GM06990 (cell line): ENCODE results near the gene TAAR5.

Source experiments
- DNase-seq: peaks from one replicate; pipeline ENCODE4 v3.0.0-alpha.2; 2011; ENCODE audit not compliant: insufficient read length; ENCODE audit errors: extremely low read depth
- H3K27me3 ChIP-seq: replicated peaks from 2 replicates; pipeline ENCODE4 v1.6.0; 2011; ENCODE audit warnings: low read length; ENCODE audit not compliant: control insufficient read depth, insufficient read depth
- H3K36me3 ChIP-seq: 2 replicates; pipeline ENCODE4 v1.5.1; 2011; ENCODE audit warnings: low read length; ENCODE audit not compliant: control insufficient read depth, insufficient read depth
- H3K4me3 ChIP-seq: replicated peaks from 2 replicates; pipeline ENCODE4 v1.5.1; 2011; ENCODE audit warnings: low read depth, mild to moderate bottlenecking, control low read depth, low read length
- TF ChIP-seq, protein P1 (sequence below): IDR thresholded peaks from 2 replicates; pipeline ENCODE4 v1.5.1; 2011; ENCODE audit warnings: low read length, control low read depth, mild to moderate bottlenecking, inconsistent platforms; ENCODE audit not compliant: insufficient read depth, poor library complexity, severe bottlenecking

Gene TAAR5

DNA sequence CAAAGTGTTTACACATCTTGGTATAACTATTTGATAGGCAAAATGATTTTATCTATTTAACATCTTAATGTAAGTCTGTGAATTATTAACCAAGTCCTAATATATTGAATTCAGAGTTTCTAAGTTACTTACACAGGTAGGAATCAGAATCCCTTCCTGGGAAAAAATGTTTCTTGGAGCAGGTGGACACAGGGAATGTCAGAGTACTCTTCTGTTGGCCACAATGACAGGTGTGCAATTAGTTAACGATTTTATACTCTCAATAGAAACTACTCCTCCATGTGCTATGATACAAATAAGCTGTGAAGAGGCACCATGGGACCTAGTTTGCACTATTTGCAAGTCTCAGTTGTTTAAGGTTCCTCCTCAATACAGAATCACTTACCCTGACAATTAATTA is 821 bp upstream of the TAAR5 start:
- no peaks in the 10 kb centered on the region for H3K36me3 ChIP-seq
- DNase-seq = no peak
- no peaks in the 10 kb centered on the region for H3K27me3 ChIP-seq
- no peak overlapping the region for H3K4me3 ChIP-seq
- TF ChIP-seq, protein P1, sequence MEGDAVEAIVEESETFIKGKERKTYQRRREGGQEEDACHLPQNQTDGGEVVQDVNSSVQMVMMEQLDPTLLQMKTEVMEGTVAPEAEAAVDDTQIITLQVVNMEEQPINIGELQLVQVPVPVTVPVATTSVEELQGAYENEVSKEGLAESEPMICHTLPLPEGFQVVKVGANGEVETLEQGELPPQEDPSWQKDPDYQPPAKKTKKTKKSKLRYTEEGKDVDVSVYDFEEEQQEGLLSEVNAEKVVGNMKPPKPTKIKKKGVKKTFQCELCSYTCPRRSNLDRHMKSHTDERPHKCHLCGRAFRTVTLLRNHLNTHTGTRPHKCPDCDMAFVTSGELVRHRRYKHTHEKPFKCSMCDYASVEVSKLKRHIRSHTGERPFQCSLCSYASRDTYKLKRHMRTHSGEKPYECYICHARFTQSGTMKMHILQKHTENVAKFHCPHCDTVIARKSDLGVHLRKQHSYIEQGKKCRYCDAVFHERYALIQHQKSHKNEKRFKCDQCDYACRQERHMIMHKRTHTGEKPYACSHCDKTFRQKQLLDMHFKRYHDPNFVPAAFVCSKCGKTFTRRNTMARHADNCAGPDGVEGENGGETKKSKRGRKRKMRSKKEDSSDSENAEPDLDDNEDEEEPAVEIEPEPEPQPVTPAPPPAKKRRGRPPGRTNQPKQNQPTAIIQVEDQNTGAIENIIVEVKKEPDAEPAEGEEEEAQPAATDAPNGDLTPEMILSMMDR = no peak

DNA sequence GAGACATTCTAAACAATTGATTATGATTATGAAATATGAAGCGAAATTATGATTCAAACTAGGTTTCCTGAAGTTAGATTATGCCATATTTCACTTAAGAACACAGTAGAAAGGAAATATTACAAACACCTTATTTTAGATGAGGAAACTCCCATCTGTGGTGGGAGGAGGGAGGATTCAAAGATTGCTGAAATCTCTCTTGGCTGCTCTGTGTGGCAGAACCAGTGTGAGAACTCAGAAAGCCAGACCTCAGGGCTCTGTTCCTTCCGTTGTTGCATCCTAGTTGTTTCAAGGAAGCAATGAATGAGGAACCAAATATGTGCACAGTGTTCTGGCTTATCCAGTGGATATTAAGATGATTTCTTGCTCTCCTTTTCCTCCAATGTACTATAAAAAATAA is 2.1 kb downstream of the TAAR5 start:
- no peak for DNase-seq

DNA sequence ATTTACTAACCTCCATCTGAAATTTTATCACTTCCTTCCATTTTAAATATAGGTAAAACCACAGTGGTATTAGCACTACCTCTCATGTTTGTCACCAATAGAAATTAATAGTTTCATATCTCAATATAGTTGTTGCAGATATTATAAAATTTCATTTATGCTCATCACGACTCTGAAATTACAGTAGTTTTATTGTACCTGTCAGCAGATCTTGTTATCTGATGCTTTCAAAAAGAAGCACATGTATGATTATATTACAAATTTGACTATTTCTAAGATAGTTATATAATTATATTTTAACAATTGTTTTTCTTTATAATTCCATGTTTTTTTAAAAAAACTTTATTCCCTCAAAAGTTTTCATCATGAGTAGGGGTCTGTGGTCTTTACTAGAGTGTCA is 4.8 kb downstream of the TAAR5 start:
- H3K36me3 ChIP-seq = no peaks in the 10 kb centered on the region
- TF ChIP-seq, protein P1 = no peak
- DNase-seq = no peak
- H3K4me3 ChIP-seq = no peak overlapping the region
- no peaks in the 10 kb centered on the region for H3K27me3 ChIP-seq

More for the DNA sequence above, 2.1 kb downstream of the TAAR5 start:
- Histone ChIP-seq H3K27me3 (no peaks in the 10 kb centered on the region), H3K4me3 (no peak overlapping the region), H3K36me3 (no peaks in the 10 kb centered on the region)
- TF ChIP-seq, protein P1 = no peak

DNA sequence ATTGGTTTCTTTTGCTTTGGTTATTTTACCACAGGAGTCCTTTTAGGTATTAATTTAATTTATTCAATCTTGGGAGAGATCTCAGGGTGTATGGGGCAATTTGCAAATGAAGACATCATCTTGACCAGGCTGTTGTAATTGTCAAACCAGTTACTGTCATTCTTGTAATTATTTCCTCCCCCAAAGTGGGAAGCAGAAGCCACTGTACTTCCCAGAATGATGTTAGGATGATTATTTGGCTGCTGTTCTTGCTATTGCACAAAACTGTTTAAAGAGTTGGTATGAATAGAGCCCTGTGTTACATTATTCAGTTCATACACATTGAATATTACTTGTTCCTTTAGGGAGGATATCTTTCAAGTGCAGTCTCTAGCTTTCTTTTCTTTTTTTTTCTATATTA is 17.8 kb downstream of the TAAR5 start:
- H3K36me3 ChIP-seq = no peaks in the 10 kb centered on the region
- TF ChIP-seq, protein P1 = no peak
- H3K27me3 ChIP-seq = no peaks in the 10 kb centered on the region; the same call in 1 of the 2 replicates
- no peak overlapping the region for H3K4me3 ChIP-seq
- no peak for DNase-seq

DNA sequence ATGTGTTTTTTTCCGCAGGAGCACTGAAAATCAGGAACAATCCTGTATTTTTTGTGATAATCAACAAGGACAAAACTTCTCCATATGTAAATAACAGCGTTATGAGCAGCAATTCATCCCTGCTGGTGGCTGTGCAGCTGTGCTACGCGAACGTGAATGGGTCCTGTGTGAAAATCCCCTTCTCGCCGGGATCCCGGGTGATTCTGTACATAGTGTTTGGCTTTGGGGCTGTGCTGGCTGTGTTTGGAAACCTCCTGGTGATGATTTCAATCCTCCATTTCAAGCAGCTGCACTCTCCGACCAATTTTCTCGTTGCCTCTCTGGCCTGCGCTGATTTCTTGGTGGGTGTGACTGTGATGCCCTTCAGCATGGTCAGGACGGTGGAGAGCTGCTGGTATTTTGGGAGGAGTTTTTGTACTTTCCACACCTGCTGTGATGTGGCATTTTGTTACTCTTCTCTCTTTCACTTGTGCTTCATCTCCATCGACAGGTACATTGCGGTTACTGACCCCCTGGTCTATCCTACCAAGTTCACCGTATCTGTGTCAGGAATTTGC is 19.2 kb downstream of the TAAR5 start, which contains the start of gene TAAR6:
Gene TAAR6 (plus strand): TSS at position 102 of the 557 bp plus-strand sequence. CDS start 0 bp downstream, at position 102.
- DNase-seq = no peak
- Histone ChIP-seq H3K4me3 (no peak within 1 kb of the TSS), H3K36me3 (no peaks in the 10 kb centered on the region), H3K27me3 (no peaks in the 10 kb centered on the region; the same call in 1 of the 2 replicates)
- TF ChIP-seq, protein P1 = no peak

DNA sequence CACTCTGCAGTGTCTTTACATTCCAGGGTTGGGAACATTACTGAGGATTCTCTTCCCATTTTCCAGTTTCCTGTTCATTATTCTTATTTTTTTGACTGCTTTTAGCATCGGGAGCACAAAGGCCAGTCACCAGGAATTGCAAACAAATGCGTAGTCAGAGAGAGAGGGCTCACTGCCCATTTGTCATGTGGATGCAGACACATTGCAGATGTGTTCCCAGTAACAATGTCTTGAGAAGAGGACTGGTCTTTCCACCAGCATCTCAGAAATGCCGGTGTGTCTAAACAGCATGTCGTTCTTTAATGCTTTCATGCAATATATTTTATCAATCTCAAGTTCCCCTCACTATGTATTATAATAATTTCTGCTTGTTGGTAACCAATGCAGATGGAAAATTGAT is 20.4 kb downstream of the TAAR5 start:
- no peak for DNase-seq
- Histone ChIP-seq H3K4me3 (no peak overlapping the region), H3K36me3 (no peaks in the 10 kb centered on the region), H3K27me3 (no peaks in the 10 kb centered on the region; the same call in 1 of the 2 replicates)
- TF ChIP-seq, protein P1 = no peak
